HG03378 (cell line): Measurements from ENCODE around the gene CCDC60.

ENCODE experiments used
- ATAC-seq: cut with Tn5 transposase; IDR thresholded peaks from one replicate; pipeline ENCODE4 v1.9.1; 2021; ENCODE audit warnings: mild to moderate bottlenecking, moderate library complexity; ENCODE audit not compliant: unreplicated experiment

Gene CCDC60

GRCh38 chr12:119432949-119433348 lies 98.4 kb downstream of the CCDC60 start:
- no peak for ATAC-seq

GRCh38 chr12:119440803-119441360 lies 106.4 kb downstream of the CCDC60 start:
- no peak for ATAC-seq

GRCh38 chr12:119444462-119445044 lies 110.0 kb downstream of the CCDC60 start:
- ATAC-seq, result peak; percentile 54

- ATAC-seq, result no peak
These were observed 111.9 kb downstream of the CCDC60 start for GRCh38 chr12:119446459-119446858.

- no peak for ATAC-seq
These were observed 112.6 kb downstream of the CCDC60 start for GRCh38 chr12:119447126-119447525.

GRCh38 chr12:119447618-119448017 lies 113.1 kb downstream of the CCDC60 start:
- ATAC-seq, result no peak

GRCh38 chr12:119448611-119449131 lies 114.1 kb downstream of the CCDC60 start:
- ATAC-seq, result no peak

- ATAC-seq, result no peak
These were observed 116.2 kb downstream of the CCDC60 start for GRCh38 chr12:119450771-119451170.

GRCh38 chr12:119456824-119457223 lies 122.3 kb downstream of the CCDC60 start:
- ATAC-seq, result no peak

GRCh38 chr12:119457271-119457670 lies 122.7 kb downstream of the CCDC60 start:
- ATAC-seq, result no peak

- no peak for ATAC-seq
These were observed 125.0 kb downstream of the CCDC60 start for GRCh38 chr12:119459481-119459880.

- ATAC-seq, result no peak
These were observed 126.3 kb downstream of the CCDC60 start for GRCh38 chr12:119460876-119461275.

- no peak for ATAC-seq
These were observed 127.2 kb downstream of the CCDC60 start for GRCh38 chr12:119461636-119462214.

GRCh38 chr12:119463211-119463926 lies 128.8 kb downstream of the CCDC60 start:
- no peak for ATAC-seq

GRCh38 chr12:119468296-119468695 lies 133.8 kb downstream of the CCDC60 start:
- no peak for ATAC-seq

GRCh38 chr12:119475650-119476049 lies 141.1 kb downstream of the CCDC60 start:
- ATAC-seq, result no peak

GRCh38 chr12:119476951-119477350 lies 142.4 kb downstream of the CCDC60 start:
- ATAC-seq, result no peak

GRCh38 chr12:119479121-119479561 lies 144.6 kb downstream of the CCDC60 start:
- ATAC-seq, result no peak

- no peak for ATAC-seq
These were observed 146.0 kb downstream of the CCDC60 start for GRCh38 chr12:119480551-119480950.

GRCh38 chr12:119486599-119487154 lies 152.1 kb downstream of the CCDC60 start:
- ATAC-seq, result no peak

- ATAC-seq, result no peak
These were observed 157.3 kb downstream of the CCDC60 start for GRCh38 chr12:119491814-119492213.
